Measurements from ENCODE around the gene ALDH2.
A peak's percentile ranks its signal among the peaks of the same experiment; 100 is the strongest.
"Not testable (repeated sequence)": the region's sequence is repeated elsewhere in the genome, so short reads cannot be mapped to it uniquely, and the experiment has no call there.

The ALDH2 gene

GRCh38 chr12:111759271-111759670 is 7.5 kb upstream of the ALDH2 start:
- no peak for DNase-seq (ENCODE audit: low read depth)

- no peak for DNase-seq (ENCODE audit: low read depth)
Observed at GRCh38 chr12:111759991-111760390, 6.7 kb upstream of the ALDH2 start.

GRCh38 chr12:111761099-111761498 is 5.6 kb upstream of the ALDH2 start:
- DNase-seq (ENCODE audit: low read depth) = no peak

- no peak for DNase-seq (ENCODE audit: low read depth)
Observed at GRCh38 chr12:111761706-111762105, 5.0 kb upstream of the ALDH2 start.

GRCh38 chr12:111763552-111763951 is 3.2 kb upstream of the ALDH2 start:
- not testable (repeated sequence) for DNase-seq (ENCODE audit: low read depth)

GRCh38 chr12:111764120-111764821 is 2.5 kb upstream of the ALDH2 start:
- no peak for DNase-seq (ENCODE audit: low read depth)

GRCh38 chr12:111767362-111768158 is 827 bp downstream of the ALDH2 start:
- no peak for DNase-seq (ENCODE audit: low read depth)

- DNase-seq (ENCODE audit: low read depth) = no peak
Observed at GRCh38 chr12:111768159-111768895, 1.6 kb downstream of the ALDH2 start.

GRCh38 chr12:111769599-111769998 is 2.9 kb downstream of the ALDH2 start:
- DNase-seq (ENCODE audit: low read depth) = no peak

- DNase-seq (ENCODE audit: low read depth) = peak; percentile 67
Observed at GRCh38 chr12:111773801-111774551, 7.2 kb downstream of the ALDH2 start.

GRCh38 chr12:111775205-111776193 is 8.8 kb downstream of the ALDH2 start:
- DNase-seq (ENCODE audit: low read depth) = peak; percentile 37

GRCh38 chr12:111776836-111777344 is 10.2 kb downstream of the ALDH2 start:
- no peak for DNase-seq (ENCODE audit: low read depth)

- DNase-seq (ENCODE audit: low read depth) = no peak
Observed at GRCh38 chr12:111777345-111778045, 10.8 kb downstream of the ALDH2 start.

- no peak for DNase-seq (ENCODE audit: low read depth)
Observed at GRCh38 chr12:111780166-111780565, 13.4 kb downstream of the ALDH2 start.

GRCh38 chr12:111780615-111781014 is 13.9 kb downstream of the ALDH2 start:
- no peak for DNase-seq (ENCODE audit: low read depth)

- no peak for DNase-seq (ENCODE audit: low read depth)
Observed at GRCh38 chr12:111781085-111781658, 14.4 kb downstream of the ALDH2 start.

GRCh38 chr12:111783046-111783445 is 16.3 kb downstream of the ALDH2 start:
- no peak for DNase-seq (ENCODE audit: low read depth)

- no peak for DNase-seq (ENCODE audit: low read depth)
Observed at GRCh38 chr12:111784953-111785352, 18.2 kb downstream of the ALDH2 start.

- DNase-seq (ENCODE audit: low read depth) = no peak
Observed at GRCh38 chr12:111785651-111786050, 18.9 kb downstream of the ALDH2 start.
